Common myeloid progenitor, CD34-positive (primary cell): Measurements from ENCODE around the gene C2orf92.
A peak's percentile ranks its signal among the peaks of the same experiment; 100 is the strongest.
"Not testable (repeated sequence)": the region's sequence is repeated elsewhere in the genome, so short reads cannot be mapped to it uniquely, and the experiment has no call there.

Source experiments
- CTCF ChIA-PET: fragments of 350-600 bp; sonication (Branson Sonifier 250); formaldehyde crosslinking; loops from one replicate; lab custom pipeline; 2021; ENCODE audit warnings: antibody characterized with exemption; lab: Charles Lee
- POLR2A ChIA-PET: fragments of 350-600 bp; sonication (Branson Sonifier 250); formaldehyde crosslinking; loops from one replicate; lab custom pipeline; 2021; ENCODE audit warnings: antibody characterized with exemption; lab: Charles Lee
- DNase-seq, 3 donors: peaks; one replicate each; pipeline versions ENCODE4 v3.0.0 to v3.0.0-alpha.2; 2013
- H3K27ac ChIP-seq, 2 experiments: 1 replicate in 1 of 2; 2 replicates in 1 of 2; pipeline ENCODE4 v1.7.0; 2013; ENCODE audit warnings: inconsistent platforms in 2 of 2, low read length in 2 of 2, mild to moderate bottlenecking in 2 of 2, low read depth in 1 of 2, moderate library complexity in 1 of 2; ENCODE audit not compliant: severe bottlenecking in 2 of 2, insufficient read depth in 1 of 2, poor library complexity in 1 of 2
- H3K27me3 ChIP-seq, 5 experiments: replicated peaks in 2 of 5; 1 replicate in 3 of 5; 2 replicates in 2 of 5; pipeline versions ENCODE4 v1.6.1 to v1.7.0; 2013; ENCODE audit warnings: low read length in 4 of 5, mild to moderate bottlenecking in 2 of 5, moderate library complexity in 2 of 5, inconsistent platforms in 1 of 5; ENCODE audit not compliant: insufficient read depth in 5 of 5, control insufficient read depth in 4 of 5
- H3K36me3 ChIP-seq, 4 experiments: 1 replicate in 2 of 4; 2 replicates in 2 of 4; pipeline versions ENCODE4 v1.6.1 to v1.7.0; 2013; ENCODE audit warnings: low read length in 3 of 4, control low read depth in 1 of 4, mild to moderate bottlenecking in 1 of 4; ENCODE audit not compliant: control insufficient read depth in 4 of 4, insufficient read depth in 4 of 4
- H3K4me1 ChIP-seq, 4 experiments: 1 replicate in 3 of 4; 2 replicates in 1 of 4; pipeline versions ENCODE4 v1.6.1 to v1.7.1; 2013; ENCODE audit warnings: low read length in 3 of 4, mild to moderate bottlenecking in 3 of 4, control low read depth in 1 of 4, inconsistent platforms in 1 of 4, moderate library complexity in 1 of 4; ENCODE audit not compliant: control insufficient read depth in 4 of 4, insufficient read depth in 4 of 4; ENCODE audit errors: control extremely low read depth in 1 of 4
- H3K4me3 ChIP-seq, 7 experiments: 1 replicate in 4 of 7; 2 replicates in 3 of 7; pipeline versions ENCODE4 v1.5.1 to v1.7.0; 2013; ENCODE audit warnings: mild to moderate bottlenecking in 7 of 7, low read length in 6 of 7, moderate library complexity in 6 of 7, inconsistent platforms in 2 of 7, low read depth in 2 of 7, control low read depth in 1 of 7; ENCODE audit not compliant: insufficient read depth in 4 of 7, control insufficient read depth in 1 of 7; ENCODE audit errors: extremely low read depth in 1 of 7
- H3K9me3 ChIP-seq, 5 experiments: 1 replicate in 4 of 5; 2 replicates in 1 of 5; pipeline versions ENCODE4 v1.6.1 to v1.7.1; 2013; ENCODE audit warnings: low read length in 4 of 5, mild to moderate bottlenecking in 2 of 5, inconsistent platforms in 1 of 5, low read depth in 1 of 5, moderate library complexity in 1 of 5; ENCODE audit not compliant: control insufficient read depth in 4 of 5, insufficient read depth in 2 of 5; ENCODE audit errors: control extremely low read depth in 1 of 5
- WGBS: methylation state at CpG from one replicate; pipeline ENCODE4 v1.1.5; 2013; ENCODE audit not compliant: insufficient coverage; 5-methylcytosine and 5-hydroxymethylcytosine counted together

The C2orf92 gene

DNA sequence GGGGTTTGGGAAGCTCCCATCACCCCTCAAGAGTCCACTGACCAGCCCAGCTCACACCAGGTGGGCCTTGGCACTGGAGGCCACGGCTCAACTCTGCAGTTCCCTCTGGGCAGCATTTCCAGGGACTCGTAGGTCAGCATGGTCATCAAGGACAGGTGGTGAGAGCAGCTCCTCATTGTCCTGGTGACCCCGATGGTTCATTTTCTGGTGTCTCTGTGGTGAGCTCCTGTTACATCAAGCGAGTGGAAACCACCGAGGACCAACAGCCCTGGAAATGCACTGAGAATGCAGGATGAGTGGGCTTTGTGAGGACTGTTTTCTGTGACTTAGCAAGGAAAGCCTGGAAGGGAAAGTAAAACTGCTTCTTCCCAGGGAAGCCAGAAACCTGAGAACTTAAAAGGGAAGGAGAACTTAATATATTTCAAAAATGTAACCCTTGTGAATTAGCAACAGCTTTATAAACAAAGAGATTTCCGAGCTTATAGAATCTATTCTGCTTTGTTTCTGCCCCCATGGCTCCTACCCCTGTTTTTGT, 3.2 kb downstream of the C2orf92 start:
- H3K4me3 ChIP-seq, H3K27me3 ChIP-seq, H3K36me3 ChIP-seq, H3K9me3 ChIP-seq, DNase-seq: not testable (repeated sequence)
- WGBS: 100% methylated on average over 4 of the region's 6 CpGs
- POLR2A ChIA-PET: interaction anchor here (1.7 kb wide), 1 partner anchor 9 kb away, joined by 13 read pairs; the partner anchor contains the start of gene ACTR1B
- H3K4me1 ChIP-seq: peaks cover 7 to 28% (median 24%) of the 10 kb centered on the region in 4 experiments
- CTCF ChIA-PET: interaction anchor here (0.6 to 2.1 kb wide), 7 partner anchors 8 to 708 kb away, joined by 3 to 15 read pairs (median 3); partner anchors contain the start of gene ACTR1B
- peak overlapping the region; percentile 82 to 87 for H3K27ac ChIP-seq

DNA sequence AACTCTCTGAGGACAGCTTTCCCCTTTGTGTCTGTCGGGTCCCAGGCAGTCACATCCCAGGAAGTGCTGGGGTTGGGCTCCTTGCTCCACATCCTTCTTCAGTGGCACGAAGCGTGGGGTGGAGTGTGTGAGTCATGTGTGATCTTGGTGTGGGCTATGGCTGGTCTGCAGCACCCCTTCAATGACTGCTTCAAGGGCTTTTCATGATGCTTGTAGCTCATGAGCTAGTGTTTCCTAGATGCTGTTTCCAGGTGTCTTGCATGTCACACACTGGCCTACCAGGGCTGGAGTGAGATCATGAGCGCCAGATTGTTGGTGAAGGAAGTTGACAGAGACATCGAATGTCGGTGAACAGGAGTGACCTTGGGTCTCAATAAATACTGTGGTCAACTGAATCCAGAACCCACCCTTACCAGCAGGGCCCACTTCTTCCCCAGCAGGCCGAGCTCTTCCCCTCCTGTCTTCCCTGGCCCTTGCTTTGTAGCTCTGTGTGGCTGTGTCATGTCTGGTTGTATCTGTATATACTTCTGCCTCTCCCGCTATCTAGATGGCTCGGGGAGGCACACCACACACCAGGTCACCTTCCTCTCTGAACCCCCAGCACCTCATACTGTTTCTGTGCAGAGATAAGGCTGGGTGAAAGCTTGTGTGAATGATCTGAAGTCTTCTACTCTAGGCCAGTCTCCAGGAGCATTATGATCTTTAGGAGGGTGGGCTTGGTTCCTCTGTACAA, 3.8 kb downstream of the C2orf92 start:
- DNase-seq: peak; percentile 42 to 84 (median 75)
- POLR2A ChIA-PET: interaction anchor here (1.7 kb wide), 1 partner anchor 10 kb away, joined by 13 read pairs; the partner anchor contains the start of gene ACTR1B
- H3K4me3 ChIP-seq: no peak overlapping the region
- peaks cover 7 to 28% (median 25%) of the 10 kb centered on the region in 4 experiments for H3K4me1 ChIP-seq
- H3K27me3 ChIP-seq: no peaks in the 10 kb centered on the region
- 79% methylated on average over 3 of the region's 9 CpGs for WGBS
- no peaks in the 10 kb centered on the region for H3K36me3 ChIP-seq
- peak overlapping the region; percentile 82 to 87 for H3K27ac ChIP-seq
- H3K9me3 ChIP-seq: no peaks in the 10 kb centered on the region
- CTCF ChIA-PET: interaction anchor here (0.6 to 2.1 kb wide), 7 partner anchors 8 to 708 kb away, joined by 3 to 15 read pairs (median 3); partner anchors contain the start of gene ACTR1B

DNA sequence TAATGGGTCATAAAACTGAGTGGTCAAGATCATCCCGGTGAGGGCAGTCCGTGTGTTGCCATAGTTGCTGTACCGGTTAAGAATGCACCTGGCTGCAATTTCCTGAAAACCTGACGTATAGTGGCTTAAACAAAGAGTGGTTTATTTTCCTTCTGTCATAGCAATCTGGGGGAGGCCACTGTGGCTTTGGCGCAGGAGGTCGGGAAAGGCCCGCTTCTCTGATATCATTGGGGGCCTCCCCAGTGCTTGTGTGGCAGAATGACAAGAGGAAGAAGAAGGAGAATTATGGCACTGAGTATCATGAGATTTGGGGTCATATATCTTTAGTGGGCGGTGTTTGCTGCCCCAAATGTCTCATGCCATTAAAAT, 4.4 kb downstream of the C2orf92 start:
- POLR2A ChIA-PET: interaction anchor here (1.7 kb wide), 1 partner anchor 10 kb away, joined by 13 read pairs; the partner anchor contains the start of gene ACTR1B
- DNase-seq: peak; percentile 58 to 90 (median 88)
- H3K4me1 ChIP-seq: peaks cover 7 to 28% (median 25%) of the 10 kb centered on the region in 4 experiments
- WGBS: 3% methylated on average over 7 of the region's 8 CpGs
- H3K27ac ChIP-seq: peak overlapping the region; percentile 82 to 87
- H3K27me3 ChIP-seq: no peaks in the 10 kb centered on the region
- H3K36me3 ChIP-seq: no peaks in the 10 kb centered on the region
- H3K4me3 ChIP-seq: peak overlapping the region in 1 of 7 experiments; percentile 6
- H3K9me3 ChIP-seq: no peaks in the 10 kb centered on the region
- CTCF ChIA-PET: interaction anchor here (1.0 to 2.1 kb wide), 3 partner anchors 9 to 24 kb away, joined by 3 to 15 read pairs (median 11); partner anchors contain the start of gene ACTR1B

DNA sequence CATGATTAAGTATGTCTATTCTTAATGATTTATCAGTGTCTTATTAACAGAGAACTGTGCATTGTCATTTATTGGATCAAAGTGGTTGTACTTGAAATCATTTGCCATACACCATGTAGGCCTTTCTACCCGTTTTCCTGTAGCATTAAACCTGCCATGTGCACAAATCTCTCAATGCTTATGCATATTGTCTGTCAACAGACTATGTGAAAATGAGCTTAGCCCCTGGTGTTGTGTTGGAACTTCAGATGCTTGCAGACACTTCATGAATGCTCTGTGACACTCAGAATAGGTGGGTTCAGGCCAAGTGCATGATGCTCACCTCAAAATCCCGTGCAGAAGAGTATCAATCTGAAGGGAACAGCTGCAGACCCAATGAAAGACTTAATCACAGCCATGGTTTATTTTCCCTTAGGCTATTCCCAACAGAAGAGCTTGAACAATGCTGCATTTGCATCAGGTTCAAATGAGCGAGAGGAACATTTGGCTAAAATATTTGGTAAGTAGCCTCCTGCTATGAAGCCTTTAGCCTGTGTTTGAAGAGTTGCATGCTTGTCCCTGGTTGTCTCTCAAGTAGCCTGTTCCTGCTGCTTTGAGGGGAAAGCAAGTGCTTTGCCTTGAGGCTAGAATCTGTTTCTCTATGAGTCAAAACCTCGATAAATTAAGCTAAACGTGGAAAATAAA, 6.1 kb downstream of the C2orf92 start:
- Histone ChIP-seq H3K27me3 (no peaks in the 10 kb centered on the region), H3K9me3 (peaks cover 0 to 2% (median 0%) of the 10 kb centered on the region in 5 experiments), H3K4me1 (peaks cover 7 to 28% (median 25%) of the 10 kb centered on the region in 4 experiments), H3K27ac (no peak overlapping the region), H3K4me3 (no peak overlapping the region), H3K36me3 (no peaks in the 10 kb centered on the region)
- no peak for DNase-seq
- POLR2A ChIA-PET: interaction anchor here (0.6 kb wide), 1 partner anchor 970 kb away, joined by 4 read pairs; no protein-coding TSS in a partner anchor
- whole genome bisulfite sequencing: 97% methylated on average over 5 of the region's 5 CpGs
- CTCF ChIA-PET: interaction anchor here (0.9 to 2.3 kb wide), 5 partner anchors 10 to 66 kb away, joined by 3 to 11 read pairs (median 5); partner anchors contain the start of gene ACTR1B

DNA sequence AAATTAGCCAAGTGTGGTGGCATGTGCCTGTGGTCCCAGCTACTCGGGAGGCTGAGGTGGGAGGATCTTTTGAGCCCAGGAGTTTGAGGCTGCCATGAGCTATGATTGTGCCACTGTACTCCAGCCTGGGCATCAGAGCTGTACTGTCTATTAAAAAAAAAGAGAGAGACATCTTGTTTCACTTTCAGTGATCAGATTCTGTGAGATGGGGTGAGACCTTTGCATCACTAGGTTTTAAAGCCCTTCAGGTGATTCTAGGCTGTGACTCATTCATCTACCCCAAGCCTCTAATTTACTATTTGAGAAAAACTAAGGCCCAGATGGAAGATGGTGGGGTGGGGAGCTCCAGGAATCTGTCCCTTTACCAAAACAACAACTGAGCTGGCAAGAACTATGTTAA, 7.1 kb downstream of the C2orf92 start:
- H3K4me1 ChIP-seq: peaks cover 7 to 28% (median 25%) of the 10 kb centered on the region in 4 experiments
- H3K9me3 ChIP-seq: peaks cover 0 to 2% (median 0%) of the 10 kb centered on the region in 5 experiments
- POLR2A ChIA-PET: no interaction called here
- H3K27ac ChIP-seq: no peak overlapping the region
- WGBS: 100% methylated on average over 1 of the region's 1 CpG
- DNase-seq: no peak
- no peak overlapping the region for H3K4me3 ChIP-seq
- H3K36me3 ChIP-seq: no peaks in the 10 kb centered on the region
- no peaks in the 10 kb centered on the region for H3K27me3 ChIP-seq
- CTCF ChIA-PET: interaction anchor here (1.0 to 2.3 kb wide), 3 partner anchors 12 to 22 kb away, joined by 3 to 11 read pairs (median 8); partner anchors contain the start of gene ACTR1B

DNA sequence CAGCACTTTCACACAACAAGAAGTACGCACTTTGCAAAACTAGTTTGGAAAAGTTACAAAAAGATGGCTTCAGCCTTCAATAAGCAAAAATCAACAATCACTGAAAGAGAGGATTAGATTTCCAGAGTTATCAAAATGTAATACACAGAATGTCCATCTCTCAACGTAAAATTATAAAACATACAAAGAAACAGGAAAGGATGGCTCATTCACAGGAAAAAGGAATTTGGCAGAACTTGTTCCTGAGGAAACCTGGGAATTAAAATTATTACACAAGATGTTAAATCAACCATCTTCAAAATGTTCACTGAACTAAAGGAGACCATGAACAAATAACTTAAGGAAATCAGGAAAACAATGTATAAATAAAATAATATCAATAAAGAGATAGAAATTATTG, 8.0 kb downstream of the C2orf92 start:
- Histone ChIP-seq H3K36me3 (no peaks in the 10 kb centered on the region), H3K9me3 (peaks cover 0 to 2% (median 0%) of the 10 kb centered on the region in 5 experiments), H3K4me1 (peaks cover 7 to 35% (median 27%) of the 10 kb centered on the region in 4 experiments), H3K4me3 (no peak overlapping the region), H3K27ac (no peak overlapping the region), H3K27me3 (no peaks in the 10 kb centered on the region)
- ChIA-PET POLR2A (no interaction called here), CTCF (interaction anchor here (1.0 to 2.3 kb wide), 2 partner anchors 13 to 15 kb away, joined by 3 to 11 read pairs; partner anchors contain the start of gene ACTR1B)
- WGBS: no CpG with 5 or more reads among the region's 2 CpGs
- DNase-seq: no peak
